Calu3 (cell line): ENCODE results near the gene RPL4. TPM values are rescaled to one million over a fixed set of nuclear protein-coding genes. Genes with fewer than 3 reads are reported as not detected.
"Not testable (repeated sequence)": the region's sequence is repeated elsewhere in the genome, so short reads cannot be mapped to it uniquely, and the experiment has no call there.

Experiments
- BruUV-seq: library from RNA; stranded (reverse); fragments of 400-500 nt; replicated peaks from 2 replicates; lab custom pipeline; 2021; lab: Mats Ljungman, UMichigan
- CTCF ChIA-PET: fragments of 300-600 bp; sonication (Branson Sonifier 250); formaldehyde crosslinking; loops from one replicate; lab custom pipeline; 2022; ENCODE audit warnings: antibody characterized with exemption; lab: Charles Lee
- DNase-seq: peaks from one replicate; pipeline ENCODE4 v3.0.0; 2022
- H3K27ac Mint-ChIP-seq: one replicate; pipeline ENCODE4 v1.8.0; 2022; ENCODE audit warnings: mixed read lengths; ENCODE audit not compliant: unreplicated experiment
- H3K27me3 Mint-ChIP-seq: one replicate; pipeline ENCODE4 v1.8.0; 2022; ENCODE audit warnings: mixed read lengths; ENCODE audit not compliant: unreplicated experiment
- H3K36me3 Mint-ChIP-seq: one replicate; pipeline ENCODE4 v1.8.0; 2022; ENCODE audit warnings: mild to moderate bottlenecking, moderate library complexity, mixed read lengths; ENCODE audit not compliant: insufficient read depth, unreplicated experiment
- H3K4me1 Mint-ChIP-seq: one replicate; pipeline ENCODE4 v1.8.0; 2022; ENCODE audit warnings: mild to moderate bottlenecking, low read depth, mixed read lengths; ENCODE audit not compliant: unreplicated experiment
- H3K4me3 Mint-ChIP-seq: one replicate; pipeline ENCODE4 v1.8.0; 2022; ENCODE audit warnings: mild to moderate bottlenecking, low read depth, moderate library complexity, mixed read lengths; ENCODE audit not compliant: unreplicated experiment
- H3K9me3 Mint-ChIP-seq: one replicate; pipeline ENCODE4 v1.8.0; 2022; ENCODE audit warnings: low read depth, mixed read lengths; ENCODE audit not compliant: unreplicated experiment
- intact Hi-C: fragments of 100-400 bp; cut with micrococcal nuclease; formaldehyde crosslinking; loops from one replicate; pipeline ENCODE4 v1.10.0; 2022; ENCODE audit not compliant: unreplicated experiment
- total RNA-seq: library from RNA; stranded (reverse); gene quantifications from 2 replicates; pipeline ENCODE4 v1.2.3, GENCODE V29; 2022
- TF ChIP-seq, protein P1 (sequence below): fragments of 200-600 bp; IDR thresholded peaks from one replicate; pipeline ENCODE4 v1.8.0; 2022; ENCODE audit warnings: antibody characterized with exemption; ENCODE audit not compliant: unreplicated experiment

RPL4 gene
- total RNA-seq, 1 experiment from 2014 or later: 2,676 TPM

DNA sequence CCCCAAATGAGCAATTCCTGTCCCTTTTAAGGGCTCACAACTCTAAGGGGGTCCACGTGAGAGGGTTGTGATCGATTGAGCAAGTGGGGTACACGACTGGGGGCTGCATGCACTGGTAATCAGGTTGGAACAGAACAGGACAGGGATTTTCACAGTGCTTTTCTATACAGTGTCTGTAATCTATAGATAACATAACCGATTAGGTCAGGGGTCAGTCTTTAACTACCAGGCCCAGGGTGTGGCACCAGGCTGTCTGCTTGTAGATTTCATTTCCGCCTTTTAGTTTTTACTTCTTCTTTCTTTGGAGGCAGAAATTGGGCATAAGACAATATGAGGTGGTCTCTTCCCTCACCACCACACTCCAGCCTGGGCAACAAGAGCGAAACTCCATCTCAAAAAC, 39.4 kb downstream of the RPL4 start:
- DNase-seq, H3K27me3 Mint-ChIP-seq, H3K4me3 Mint-ChIP-seq, BruUV-seq, H3K27ac Mint-ChIP-seq, intact Hi-C loops, H3K9me3 Mint-ChIP-seq: not testable (repeated sequence)
- H3K36me3 Mint-ChIP-seq: peaks cover 12% of the 10 kb centered on the region
- peaks cover 22% of the 10 kb centered on the region for H3K4me1 Mint-ChIP-seq
- CTCF ChIA-PET: interaction anchor here (0.6 kb wide), 1 partner anchor 31 kb away, joined by 5 read pairs; no protein-coding TSS in a partner anchor

DNA sequence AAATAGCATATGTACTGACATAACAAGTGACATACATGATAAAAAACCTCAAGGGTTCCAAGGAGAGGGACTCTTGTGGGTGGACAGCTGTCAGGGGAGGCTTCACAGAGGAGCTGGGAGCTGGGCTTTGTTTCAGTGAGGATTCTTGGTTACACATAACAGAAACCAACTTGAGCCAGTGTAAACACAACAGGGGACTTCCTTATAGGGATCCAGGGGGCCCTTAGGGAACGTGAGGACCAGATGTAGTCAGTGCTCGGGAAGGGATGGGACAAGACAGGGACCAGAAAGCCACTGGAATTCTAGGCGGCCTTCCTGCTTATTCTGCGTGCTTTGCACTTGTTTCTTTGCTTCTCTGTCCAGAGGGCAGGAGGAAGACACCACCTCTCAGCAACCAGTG, 42.0 kb downstream of the RPL4 start:
- Mint-ChIP-seq H3K36me3 (peaks cover 12% of the 10 kb centered on the region), H3K9me3 (no peaks in the 10 kb centered on the region), H3K27ac (peak overlapping the region; percentile 66), H3K4me3 (no peak overlapping the region), H3K27me3 (no peaks in the 10 kb centered on the region), H3K4me1 (peaks cover 31% of the 10 kb centered on the region)
- intact Hi-C loops: no loop called here
- TF ChIP-seq, protein P1, sequence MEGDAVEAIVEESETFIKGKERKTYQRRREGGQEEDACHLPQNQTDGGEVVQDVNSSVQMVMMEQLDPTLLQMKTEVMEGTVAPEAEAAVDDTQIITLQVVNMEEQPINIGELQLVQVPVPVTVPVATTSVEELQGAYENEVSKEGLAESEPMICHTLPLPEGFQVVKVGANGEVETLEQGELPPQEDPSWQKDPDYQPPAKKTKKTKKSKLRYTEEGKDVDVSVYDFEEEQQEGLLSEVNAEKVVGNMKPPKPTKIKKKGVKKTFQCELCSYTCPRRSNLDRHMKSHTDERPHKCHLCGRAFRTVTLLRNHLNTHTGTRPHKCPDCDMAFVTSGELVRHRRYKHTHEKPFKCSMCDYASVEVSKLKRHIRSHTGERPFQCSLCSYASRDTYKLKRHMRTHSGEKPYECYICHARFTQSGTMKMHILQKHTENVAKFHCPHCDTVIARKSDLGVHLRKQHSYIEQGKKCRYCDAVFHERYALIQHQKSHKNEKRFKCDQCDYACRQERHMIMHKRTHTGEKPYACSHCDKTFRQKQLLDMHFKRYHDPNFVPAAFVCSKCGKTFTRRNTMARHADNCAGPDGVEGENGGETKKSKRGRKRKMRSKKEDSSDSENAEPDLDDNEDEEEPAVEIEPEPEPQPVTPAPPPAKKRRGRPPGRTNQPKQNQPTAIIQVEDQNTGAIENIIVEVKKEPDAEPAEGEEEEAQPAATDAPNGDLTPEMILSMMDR: no peak
- CTCF ChIA-PET: interaction anchor here (0.6 to 1.1 kb wide), 4 partner anchors 16 to 36 kb away, joined by 3 to 4 read pairs (median 3); no protein-coding TSS in a partner anchor
- DNase-seq: no peak
- no TSS peak for BruUV-seq

DNA sequence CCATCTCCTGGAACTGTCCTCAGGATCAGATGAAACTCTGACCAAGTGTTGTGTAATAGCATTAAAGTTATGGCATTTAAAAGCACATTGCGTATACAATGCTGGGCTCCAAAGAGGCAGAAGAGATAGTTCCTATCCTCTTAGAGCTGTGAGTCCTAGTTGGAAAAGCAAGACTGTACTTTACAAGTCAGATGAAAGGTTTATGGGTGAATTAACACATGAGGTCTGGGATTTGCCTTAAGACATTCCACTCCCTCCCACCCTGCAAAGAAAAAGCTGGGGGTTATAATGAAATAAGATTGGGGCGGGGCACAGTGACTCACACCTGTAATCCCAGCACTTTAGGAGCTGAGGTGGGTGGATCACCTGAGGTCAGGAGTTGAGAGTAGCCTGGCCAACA, 42.7 kb downstream of the RPL4 start:
- TF ChIP-seq, protein P1: no peak
- DNase-seq: peak; percentile 34
- H3K36me3 Mint-ChIP-seq: peaks cover 12% of the 10 kb centered on the region
- H3K9me3 Mint-ChIP-seq: no peaks in the 10 kb centered on the region
- no peaks in the 10 kb centered on the region for H3K27me3 Mint-ChIP-seq
- intact Hi-C loops: no loop called here
- H3K4me1 Mint-ChIP-seq: peaks cover 31% of the 10 kb centered on the region
- peak overlapping the region; percentile 66 for H3K27ac Mint-ChIP-seq
- no peak overlapping the region for H3K4me3 Mint-ChIP-seq
- CTCF ChIA-PET: interaction anchor here (0.6 to 1.1 kb wide), 4 partner anchors 15 to 37 kb away, joined by 3 to 4 read pairs (median 3); no protein-coding TSS in a partner anchor
- no TSS peak for BruUV-seq

DNA sequence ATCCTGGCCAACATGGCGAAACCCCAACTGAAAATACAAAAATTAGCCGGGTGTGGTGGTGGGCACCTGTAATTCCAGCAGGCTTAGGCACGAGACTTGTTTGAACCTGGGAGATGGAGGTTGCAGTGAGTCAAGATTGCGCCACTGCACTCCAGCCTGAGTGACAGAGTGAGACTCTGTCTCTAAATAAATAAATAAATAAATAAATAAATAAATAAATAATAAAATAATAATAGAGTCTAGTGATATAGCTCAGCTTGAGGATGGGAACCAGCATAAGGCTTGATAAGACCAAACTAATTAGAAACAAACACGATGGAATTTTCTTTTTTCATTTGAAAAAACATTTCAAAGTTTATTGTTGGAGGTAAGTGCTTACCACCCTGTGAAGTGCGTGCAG, 43.4 kb downstream of the RPL4 start:
- DNase-seq, intact Hi-C loops, H3K4me3 Mint-ChIP-seq, H3K27me3 Mint-ChIP-seq, H3K9me3 Mint-ChIP-seq, BruUV-seq: not testable (repeated sequence)
- peaks cover 12% of the 10 kb centered on the region for H3K36me3 Mint-ChIP-seq
- peaks cover 35% of the 10 kb centered on the region for H3K4me1 Mint-ChIP-seq
- CTCF ChIA-PET: interaction anchor here (1.1 kb wide), 1 partner anchor 37 kb away, joined by 4 read pairs; no protein-coding TSS in a partner anchor
- peak overlapping the region; percentile 66 for H3K27ac Mint-ChIP-seq

DNA sequence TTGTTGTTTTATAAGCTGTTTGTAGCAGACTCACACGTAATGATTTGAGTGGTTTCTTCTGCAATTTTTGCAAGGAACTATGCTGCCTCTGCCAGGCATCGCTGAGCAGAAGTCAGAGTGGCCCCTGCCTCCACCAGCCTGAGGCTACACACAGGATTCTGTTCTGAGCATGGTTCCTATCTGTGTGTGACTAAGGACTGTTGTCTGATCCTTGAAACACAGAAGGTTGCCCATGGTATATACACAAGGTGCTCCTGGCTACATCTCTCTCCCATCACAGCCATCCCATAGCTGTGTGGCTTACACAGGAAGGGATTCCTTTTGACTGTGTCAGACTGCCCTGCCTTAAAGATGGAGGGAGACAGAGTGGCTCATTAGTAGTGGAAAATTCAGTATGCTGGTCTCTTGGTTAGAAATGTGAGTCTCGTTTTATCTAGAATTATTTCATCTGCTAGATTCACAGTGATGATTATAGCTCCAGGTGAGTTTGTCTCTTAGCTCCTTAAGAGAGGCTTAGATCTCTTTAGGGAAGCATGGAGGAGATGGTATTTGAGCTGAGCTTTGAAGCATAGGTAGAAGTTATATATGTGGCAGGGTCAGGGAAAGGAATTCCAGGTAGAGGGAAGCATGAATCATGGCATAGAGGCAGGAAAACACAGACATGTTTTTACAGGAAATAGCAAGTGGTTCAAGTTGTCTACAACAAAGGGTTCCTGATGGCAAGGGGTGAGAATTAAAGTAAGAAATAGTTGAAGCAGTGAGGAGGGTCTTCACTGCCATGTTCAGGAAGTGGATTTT, 44.6 kb downstream of the RPL4 start:
- Mint-ChIP-seq H3K27me3 (no peaks in the 10 kb centered on the region), H3K9me3 (no peaks in the 10 kb centered on the region), H3K4me1 (peaks cover 42% of the 10 kb centered on the region), H3K36me3 (peaks cover 12% of the 10 kb centered on the region), H3K4me3 (no peak overlapping the region), H3K27ac (peak overlapping the region; percentile 9)
- BruUV-seq: no TSS peak
- intact Hi-C loops: no loop called here
- DNase-seq: no peak
- TF ChIP-seq, protein P1: no peak
- CTCF ChIA-PET: interaction anchor here (0.5 to 1.3 kb wide), 6 partner anchors 12 to 842 kb away, joined by 3 to 5 read pairs (median 4); no protein-coding TSS in a partner anchor
